Transverse colon (tissue), 4 donors: ENCODE data around the gene CACNA1I. TPM values are rescaled to one million over a fixed set of nuclear protein-coding genes. Genes with fewer than 3 reads are reported as not detected.

Experiments used
- DNase-seq: peaks from one replicate; pipeline ENCODE4 v3.0.0-alpha.2; 2019
- H3K27ac ChIP-seq, 4 donors: fragments of 200-600 bp; sonication (generic); 2 replicates each; pipeline ENCODE4 v1.5.1; 2016 to 2018; ENCODE audit warnings: inconsistent platforms in 4 of 4
- H3K27me3 ChIP-seq: fragments of 200-600 bp; sonication (generic); 2 replicates; pipeline ENCODE4 v1.5.1; 2017; ENCODE audit warnings: inconsistent platforms
- H3K36me3 ChIP-seq, 4 donors: fragments of 200-600 bp; sonication (generic); 2 replicates each; pipeline ENCODE4 v1.5.1; 2017 to 2019; ENCODE audit warnings: inconsistent platforms in 4 of 4
- H3K4me1 ChIP-seq, 4 donors: fragments of 200-600 bp; sonication (generic); 2 replicates each; pipeline ENCODE4 v1.5.1; 2017 to 2020; ENCODE audit warnings: inconsistent platforms in 4 of 4
- H3K4me3 ChIP-seq, 4 donors: fragments of 200-600 bp; sonication (generic); 1 replicate in 1 of 4; 2 replicates in 3 of 4; pipeline versions ENCODE4 v1.5.1 to v1.6.1; 2017 to 2019; ENCODE audit warnings: inconsistent platforms in 4 of 4
- H3K9me3 ChIP-seq, 2 donors: fragments of 200-600 bp; sonication (generic); 2 replicates each; pipeline ENCODE4 v1.5.1; 2017 to 2019; ENCODE audit warnings: inconsistent platforms in 2 of 2
- EP300 ChIP-seq: sonication (generic); formaldehyde crosslinking; IDR thresholded peaks from one replicate; pipeline ENCODE4 v1.6.1; 2017; ENCODE audit warnings: antibody characterized with exemption, low read depth
- POLR2A ChIP-seq: fragments of 450-650 bp; IDR thresholded peaks from one replicate; pipeline ENCODE4 v1.6.1; 2016; ENCODE audit warnings: antibody characterized with exemption, mild to moderate bottlenecking, moderate library complexity
- POLR2AphosphoS5 ChIP-seq, 3 donors: sonication (generic); formaldehyde crosslinking; IDR thresholded peaks; one replicate each; pipeline ENCODE4 v1.6.1; 2016; ENCODE audit warnings: antibody characterized with exemption in 3 of 3
- WGBS, 2 donors: methylation state at CpG; one replicate each; pipeline ENCODE4 v1.1.5; 2018; ENCODE audit warnings: low coverage in 1 of 2; 5-methylcytosine and 5-hydroxymethylcytosine counted together
- in situ Hi-C, 4 donors: fragments of 200-750 bp; cut with MboI; loops; one replicate each; pipeline versions ENCODE4 v1.15.0 to v1.15.1; 2017; ENCODE audit warnings: low sequenced_read_pairs in 3 of 4, low pct_ligation_motif_present in 1 of 4, low pct_unique_long_range_greater_than_20kb in 1 of 4
- intact Hi-C: fragments of 100-400 bp; cut with DNase I; formaldehyde crosslinking; loops from one replicate; pipeline ENCODE4 v1.15.1; 2023; ENCODE audit warnings: low total_unique reads
- total RNA-seq, 4 donors: library from RNA; depleted of rRNA; stranded (reverse); fragments of >200 nt; gene quantifications; one replicate each; pipeline ENCODE4 v1.1.0, GENCODE V29; 2016
- TF ChIP-seq, protein P1 (sequence below), 5 experiments: fragments of 200-600 bp in 3 of 5; fragments of 450-650 bp in 2 of 5; sonication (generic) in 3 of 5; IDR thresholded peaks; 1 replicate in 2 of 5; 2 replicates in 3 of 5; pipeline ENCODE4 v1.5.1; 2016 to 2017; ENCODE audit warnings: antibody characterized with exemption in 5 of 5, inconsistent platforms in 3 of 5, mild to moderate bottlenecking in 2 of 5, moderate library complexity in 1 of 5

CACNA1I gene
- total RNA-seq, 4 donors from 2014 or later = 0.14 to 1.1 (median 0.66) TPM

DNA sequence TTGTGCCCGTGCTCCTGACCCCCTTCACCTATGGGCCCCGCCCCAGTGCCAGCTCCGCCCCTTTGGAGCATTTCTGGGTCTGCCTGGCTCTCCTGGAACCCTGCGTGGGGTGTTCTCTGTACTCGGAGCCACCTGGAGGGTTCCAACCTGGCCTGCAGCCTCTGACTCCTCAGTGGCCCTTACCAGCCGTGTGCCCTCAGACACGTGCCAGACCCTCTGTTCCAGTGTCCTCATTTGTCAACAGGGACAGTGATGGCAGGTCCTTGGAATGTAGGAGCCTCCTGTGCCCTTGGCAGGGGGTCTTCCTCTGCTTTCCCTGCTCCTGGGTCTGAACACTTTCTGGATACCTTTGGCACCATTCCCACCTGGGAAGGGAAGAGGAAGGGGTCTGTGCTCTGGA is 96.4 kb downstream of the CACNA1I start:
- Histone ChIP-seq H3K9me3 (peaks cover under 1 to 7% of the 10 kb centered on the region in 2 donors), H3K4me3 (no peak overlapping the region), H3K27ac (no peak overlapping the region), H3K27me3 (peaks cover 32% of the 10 kb centered on the region), H3K4me1 (peaks cover 0 to 24% (median 23%) of the 10 kb centered on the region in 4 donors), H3K36me3 (no peaks in the 10 kb centered on the region)
- in situ Hi-C loops = no loop called here
- intact Hi-C loops = no loop called here
- DNase-seq = no peak
- WGBS, 2 donors = 54% methylated on average over 7 of the region's 7 CpGs; no CpG with 5 or more reads in 1 of the 2 donors
- TF ChIP-seq EP300 (no peak), POLR2AphosphoS5 (IDR thresholded peaks at IDR 0.05) (no peak), POLR2A (no peak)
- TF ChIP-seq, protein P1, sequence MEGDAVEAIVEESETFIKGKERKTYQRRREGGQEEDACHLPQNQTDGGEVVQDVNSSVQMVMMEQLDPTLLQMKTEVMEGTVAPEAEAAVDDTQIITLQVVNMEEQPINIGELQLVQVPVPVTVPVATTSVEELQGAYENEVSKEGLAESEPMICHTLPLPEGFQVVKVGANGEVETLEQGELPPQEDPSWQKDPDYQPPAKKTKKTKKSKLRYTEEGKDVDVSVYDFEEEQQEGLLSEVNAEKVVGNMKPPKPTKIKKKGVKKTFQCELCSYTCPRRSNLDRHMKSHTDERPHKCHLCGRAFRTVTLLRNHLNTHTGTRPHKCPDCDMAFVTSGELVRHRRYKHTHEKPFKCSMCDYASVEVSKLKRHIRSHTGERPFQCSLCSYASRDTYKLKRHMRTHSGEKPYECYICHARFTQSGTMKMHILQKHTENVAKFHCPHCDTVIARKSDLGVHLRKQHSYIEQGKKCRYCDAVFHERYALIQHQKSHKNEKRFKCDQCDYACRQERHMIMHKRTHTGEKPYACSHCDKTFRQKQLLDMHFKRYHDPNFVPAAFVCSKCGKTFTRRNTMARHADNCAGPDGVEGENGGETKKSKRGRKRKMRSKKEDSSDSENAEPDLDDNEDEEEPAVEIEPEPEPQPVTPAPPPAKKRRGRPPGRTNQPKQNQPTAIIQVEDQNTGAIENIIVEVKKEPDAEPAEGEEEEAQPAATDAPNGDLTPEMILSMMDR (IDR thresholded peaks at IDR 0.05) = no peak

DNA sequence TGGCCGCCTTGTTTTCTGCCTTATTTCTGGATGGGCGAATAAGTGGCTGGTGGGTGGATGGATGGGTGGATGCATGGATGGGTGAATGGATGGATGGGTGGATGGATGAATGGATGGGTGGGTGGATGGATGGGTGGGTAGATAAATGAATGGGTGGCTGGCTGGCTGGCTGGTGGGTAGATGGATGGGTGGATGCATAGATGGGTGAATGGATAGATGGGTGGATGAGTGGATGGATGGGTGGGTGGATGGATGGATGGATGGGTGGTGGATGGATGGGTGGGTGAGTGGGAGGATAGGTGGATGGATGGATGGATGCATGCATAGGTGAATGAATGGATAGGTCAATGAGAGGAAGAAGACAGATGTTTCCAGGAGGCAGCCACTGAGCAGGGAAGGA is 98.9 kb downstream of the CACNA1I start:
- no peaks in the 10 kb centered on the region for H3K36me3 ChIP-seq
- no peak overlapping the region for H3K27ac ChIP-seq
- WGBS, 2 donors = 95% methylated on average over 2 of the region's 2 CpGs; no CpG with 5 or more reads in 1 of the 2 donors
- peaks cover 6 to 15% of the 10 kb centered on the region in 2 donors for H3K9me3 ChIP-seq
- intact Hi-C loops = no loop called here
- TF ChIP-seq, protein P1 (IDR thresholded peaks at IDR 0.05) = no peak
- TF ChIP-seq EP300 (no peak), POLR2A (no peak), POLR2AphosphoS5 (IDR thresholded peaks at IDR 0.05) (no peak)
- in situ Hi-C loops = no loop called here
- H3K4me3 ChIP-seq = no peak overlapping the region
- H3K27me3 ChIP-seq = peaks cover 7% of the 10 kb centered on the region
- H3K4me1 ChIP-seq = peaks cover 0 to 4% (median 3%) of the 10 kb centered on the region in 4 donors
- no peak for DNase-seq

DNA sequence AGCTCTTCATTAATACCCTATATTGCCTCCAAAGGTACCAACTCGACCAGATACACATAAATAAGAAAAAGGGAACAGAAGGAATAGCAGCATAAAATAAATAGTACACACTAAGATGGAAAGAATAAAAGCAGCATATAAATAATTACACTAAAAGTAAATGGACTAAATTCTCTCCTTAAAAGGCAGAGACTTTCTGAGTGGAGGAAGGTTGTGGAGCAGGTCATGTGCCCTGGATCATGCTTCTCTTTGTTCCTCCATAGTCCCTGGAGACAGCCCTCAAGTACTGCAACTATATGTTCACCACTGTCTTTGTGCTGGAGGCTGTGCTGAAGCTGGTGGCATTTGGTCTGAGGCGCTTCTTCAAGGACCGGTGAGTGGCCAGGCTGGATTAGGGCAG is 101.4 kb downstream of the CACNA1I start:
- Histone ChIP-seq H3K36me3 (no peaks in the 10 kb centered on the region), H3K4me3 (no peak overlapping the region), H3K4me1 (no peaks in the 10 kb centered on the region), H3K27me3 (no peaks in the 10 kb centered on the region), H3K9me3 (peaks cover 6 to 15% of the 10 kb centered on the region in 2 donors), H3K27ac (no peak overlapping the region)
- in situ Hi-C loops (no loop called here), intact Hi-C loops (no loop called here)
- no peak for TF ChIP-seq POLR2A
- TF ChIP-seq, protein P1 (IDR thresholded peaks at IDR 0.05) = no peak
- no peak for TF ChIP-seq POLR2AphosphoS5 (IDR thresholded peaks at IDR 0.05)
- TF ChIP-seq EP300 = no peak
- WGBS, 2 donors = 85 to 88% methylated on average over 1 to 3 of the region's 3 CpGs
- no peak for DNase-seq

DNA sequence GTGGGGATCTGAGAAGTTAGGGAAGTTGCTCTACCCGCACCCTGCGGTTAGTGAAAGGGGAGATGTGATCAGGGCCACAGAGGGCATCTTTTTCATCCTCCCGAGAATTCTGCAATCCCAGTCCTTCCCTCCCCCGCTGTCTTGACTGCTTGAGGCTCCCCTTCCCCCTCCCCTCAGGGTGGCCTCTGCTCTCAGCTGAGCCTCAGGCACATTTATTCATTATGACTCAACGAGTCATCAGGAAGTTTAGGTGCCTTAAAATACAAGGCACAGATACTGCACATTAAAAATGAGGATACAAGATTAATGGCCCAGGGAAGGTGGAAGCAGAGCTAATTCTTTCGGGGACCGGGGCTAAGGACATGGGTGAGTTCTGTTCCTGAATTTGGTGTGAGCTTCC is 104.0 kb downstream of the CACNA1I start:
- Histone ChIP-seq H3K36me3 (no peaks in the 10 kb centered on the region), H3K27ac (no peak overlapping the region), H3K9me3 (peaks cover 6 to 15% of the 10 kb centered on the region in 2 donors), H3K4me1 (no peaks in the 10 kb centered on the region), H3K27me3 (no peaks in the 10 kb centered on the region), H3K4me3 (no peak overlapping the region)
- intact Hi-C loops (no loop called here), in situ Hi-C loops (no loop called here)
- TF ChIP-seq, protein P1 (IDR thresholded peaks at IDR 0.05) = no peak
- TF ChIP-seq EP300 = no peak
- no peak for DNase-seq
- 69% methylated on average over 7 of the region's 7 CpGs; no CpG with 5 or more reads in 1 of the 2 donors for WGBS, 2 donors
